WTC11 (cell line): ENCODE results near the gene USH1C.

Source experiments
- CBFB ChIP-seq: sonication (generic); formaldehyde crosslinking; IDR thresholded peaks from 2 replicates; pipeline ENCODE4 v1.8.1; 2022; ENCODE audit warnings: mild to moderate bottlenecking, low read depth, missing genetic modification reagents
- CREB1 ChIP-seq: sonication (generic); formaldehyde crosslinking; IDR thresholded peaks from 2 replicates; pipeline ENCODE4 v1.8.0; 2023; ENCODE audit warnings: mild to moderate bottlenecking, missing genetic modification reagents
- NR2C2 ChIP-seq: sonication (generic); formaldehyde crosslinking; IDR thresholded peaks from 2 replicates; pipeline ENCODE4 v1.8.0; 2022; ENCODE audit warnings: mild to moderate bottlenecking, missing genetic modification reagents
- NR3C1 ChIP-seq: sonication (generic); formaldehyde crosslinking; conservative IDR thresholded peaks from 2 replicates; pipeline ENCODE4 v1.8.1; 2023; ENCODE audit warnings: low read depth, mild to moderate bottlenecking, missing genetic modification reagents
- TF ChIP-seq, protein P1 (sequence below): fragments of 200-600 bp; IDR thresholded peaks from 2 replicates; pipeline ENCODE4 v1.8.0; 2022; ENCODE audit warnings: antibody characterized with exemption
- TF ChIP-seq, protein P2 (sequence below): sonication (generic); formaldehyde crosslinking; conservative IDR thresholded peaks from 2 replicates; pipeline ENCODE4 v1.8.1; 2023; ENCODE audit warnings: mild to moderate bottlenecking, low read depth, missing genetic modification reagents, moderate library complexity
- TF ChIP-seq, protein P3 (sequence below): sonication (generic); formaldehyde crosslinking; IDR thresholded peaks from 2 replicates; pipeline ENCODE4 v1.8.1; 2022; ENCODE audit warnings: low read depth, mild to moderate bottlenecking, moderate library complexity, missing genetic modification reagents, borderline replicate concordance
- TF ChIP-seq, protein P4 (sequence below): sonication (generic); formaldehyde crosslinking; IDR thresholded peaks from 2 replicates; pipeline ENCODE4 v1.8.1; 2022; ENCODE audit warnings: mild to moderate bottlenecking, moderate library complexity, missing genetic modification reagents

DNA sequence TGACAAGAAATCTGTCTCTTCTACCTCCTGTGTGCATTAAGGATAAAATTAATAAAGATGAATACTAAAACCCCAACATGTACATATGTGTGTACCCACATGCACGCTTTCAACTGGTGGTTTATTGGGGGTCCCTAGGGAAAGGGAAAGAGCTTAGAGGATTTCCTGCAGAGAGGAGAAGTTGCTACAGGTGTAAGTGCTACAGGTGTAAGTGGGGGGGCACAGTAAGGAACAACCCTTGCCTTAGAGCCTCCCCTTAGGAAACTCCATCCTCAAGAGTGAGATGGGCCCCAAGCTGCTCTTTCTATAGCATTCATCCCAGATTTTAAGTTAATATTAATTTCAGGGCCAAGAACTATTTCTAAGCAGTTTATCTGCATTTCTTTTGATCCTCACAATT lies 55.7 kb downstream of the USH1C start:
- no peak for TF ChIP-seq CBFB (CRISPR knock-in tag)
- TF ChIP-seq NR3C1 (CRISPR knock-in tag), result no peak
- no peak for TF ChIP-seq NR2C2 (CRISPR knock-in tag)
- TF ChIP-seq, protein P1, sequence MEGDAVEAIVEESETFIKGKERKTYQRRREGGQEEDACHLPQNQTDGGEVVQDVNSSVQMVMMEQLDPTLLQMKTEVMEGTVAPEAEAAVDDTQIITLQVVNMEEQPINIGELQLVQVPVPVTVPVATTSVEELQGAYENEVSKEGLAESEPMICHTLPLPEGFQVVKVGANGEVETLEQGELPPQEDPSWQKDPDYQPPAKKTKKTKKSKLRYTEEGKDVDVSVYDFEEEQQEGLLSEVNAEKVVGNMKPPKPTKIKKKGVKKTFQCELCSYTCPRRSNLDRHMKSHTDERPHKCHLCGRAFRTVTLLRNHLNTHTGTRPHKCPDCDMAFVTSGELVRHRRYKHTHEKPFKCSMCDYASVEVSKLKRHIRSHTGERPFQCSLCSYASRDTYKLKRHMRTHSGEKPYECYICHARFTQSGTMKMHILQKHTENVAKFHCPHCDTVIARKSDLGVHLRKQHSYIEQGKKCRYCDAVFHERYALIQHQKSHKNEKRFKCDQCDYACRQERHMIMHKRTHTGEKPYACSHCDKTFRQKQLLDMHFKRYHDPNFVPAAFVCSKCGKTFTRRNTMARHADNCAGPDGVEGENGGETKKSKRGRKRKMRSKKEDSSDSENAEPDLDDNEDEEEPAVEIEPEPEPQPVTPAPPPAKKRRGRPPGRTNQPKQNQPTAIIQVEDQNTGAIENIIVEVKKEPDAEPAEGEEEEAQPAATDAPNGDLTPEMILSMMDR, result no peak
- TF ChIP-seq, protein P2, sequence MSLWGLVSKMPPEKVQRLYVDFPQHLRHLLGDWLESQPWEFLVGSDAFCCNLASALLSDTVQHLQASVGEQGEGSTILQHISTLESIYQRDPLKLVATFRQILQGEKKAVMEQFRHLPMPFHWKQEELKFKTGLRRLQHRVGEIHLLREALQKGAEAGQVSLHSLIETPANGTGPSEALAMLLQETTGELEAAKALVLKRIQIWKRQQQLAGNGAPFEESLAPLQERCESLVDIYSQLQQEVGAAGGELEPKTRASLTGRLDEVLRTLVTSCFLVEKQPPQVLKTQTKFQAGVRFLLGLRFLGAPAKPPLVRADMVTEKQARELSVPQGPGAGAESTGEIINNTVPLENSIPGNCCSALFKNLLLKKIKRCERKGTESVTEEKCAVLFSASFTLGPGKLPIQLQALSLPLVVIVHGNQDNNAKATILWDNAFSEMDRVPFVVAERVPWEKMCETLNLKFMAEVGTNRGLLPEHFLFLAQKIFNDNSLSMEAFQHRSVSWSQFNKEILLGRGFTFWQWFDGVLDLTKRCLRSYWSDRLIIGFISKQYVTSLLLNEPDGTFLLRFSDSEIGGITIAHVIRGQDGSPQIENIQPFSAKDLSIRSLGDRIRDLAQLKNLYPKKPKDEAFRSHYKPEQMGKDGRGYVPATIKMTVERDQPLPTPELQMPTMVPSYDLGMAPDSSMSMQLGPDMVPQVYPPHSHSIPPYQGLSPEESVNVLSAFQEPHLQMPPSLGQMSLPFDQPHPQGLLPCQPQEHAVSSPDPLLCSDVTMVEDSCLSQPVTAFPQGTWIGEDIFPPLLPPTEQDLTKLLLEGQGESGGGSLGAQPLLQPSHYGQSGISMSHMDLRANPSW, result no peak
- TF ChIP-seq CREB1 (CRISPR knock-in tag), result no peak
- TF ChIP-seq, protein P3, sequence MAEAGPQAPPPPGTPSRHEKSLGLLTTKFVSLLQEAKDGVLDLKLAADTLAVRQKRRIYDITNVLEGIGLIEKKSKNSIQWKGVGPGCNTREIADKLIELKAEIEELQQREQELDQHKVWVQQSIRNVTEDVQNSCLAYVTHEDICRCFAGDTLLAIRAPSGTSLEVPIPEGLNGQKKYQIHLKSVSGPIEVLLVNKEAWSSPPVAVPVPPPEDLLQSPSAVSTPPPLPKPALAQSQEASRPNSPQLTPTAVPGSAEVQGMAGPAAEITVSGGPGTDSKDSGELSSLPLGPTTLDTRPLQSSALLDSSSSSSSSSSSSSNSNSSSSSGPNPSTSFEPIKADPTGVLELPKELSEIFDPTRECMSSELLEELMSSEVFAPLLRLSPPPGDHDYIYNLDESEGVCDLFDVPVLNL (CRISPR knock-in tag), result no peak
- TF ChIP-seq, protein P4, sequence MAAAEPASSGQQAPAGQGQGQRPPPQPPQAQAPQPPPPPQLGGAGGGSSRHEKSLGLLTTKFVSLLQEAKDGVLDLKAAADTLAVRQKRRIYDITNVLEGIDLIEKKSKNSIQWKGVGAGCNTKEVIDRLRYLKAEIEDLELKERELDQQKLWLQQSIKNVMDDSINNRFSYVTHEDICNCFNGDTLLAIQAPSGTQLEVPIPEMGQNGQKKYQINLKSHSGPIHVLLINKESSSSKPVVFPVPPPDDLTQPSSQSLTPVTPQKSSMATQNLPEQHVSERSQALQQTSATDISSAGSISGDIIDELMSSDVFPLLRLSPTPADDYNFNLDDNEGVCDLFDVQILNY (CRISPR knock-in tag), result no peak
